Neural cell (in vitro differentiated cells): Measurements from ENCODE around the gene SCAF4. TPM values are rescaled to one million over a fixed set of nuclear protein-coding genes. Genes with fewer than 3 reads are reported as not detected.

Source experiments
- H2AFZ ChIP-seq: fragments of 200-600, 300-800 bp; sonication (generic), shearing (Covaris generic); 2 replicates; pipeline ENCODE4 v1.6.0; 2014; ENCODE audit warnings: low read depth, mild to moderate bottlenecking, antibody characterized with exemption, low read length, moderate library complexity
- H3F3A ChIP-seq: fragments of 200-600 bp; shearing (Covaris generic); 2 replicates; pipeline ENCODE4 v1.6.1; 2016; ENCODE audit warnings: mild to moderate bottlenecking, moderate library complexity, mixed read lengths, antibody characterized with exemption, low read length; ENCODE audit not compliant: insufficient read depth, poor library complexity, severe bottlenecking
- H3K27ac ChIP-seq: fragments of 200-600, 300-800 bp; sonication (generic), shearing (Covaris generic); 2 replicates; pipeline ENCODE4 v1.5.1; 2014; ENCODE audit warnings: mild to moderate bottlenecking, low read length, moderate library complexity
- H3K27me3 ChIP-seq: fragments of 300-800, 200-600 bp; sonication (generic), shearing (Covaris generic); 2 replicates; pipeline ENCODE4 v1.6.0; 2014; ENCODE audit warnings: mild to moderate bottlenecking, low read depth, low read length, moderate library complexity; ENCODE audit not compliant: insufficient read depth
- H3K36me3 ChIP-seq: fragments of 300-800, 200-600 bp; sonication (generic), shearing (Covaris generic); 2 replicates; pipeline ENCODE4 v1.5.1; 2014; ENCODE audit warnings: mild to moderate bottlenecking, antibody characterized with exemption, low read length, moderate library complexity; ENCODE audit not compliant: insufficient read depth
- H3K4me2 ChIP-seq: fragments of 300-800, 200-600 bp; sonication (generic), shearing (Covaris generic); 2 replicates; pipeline ENCODE4 v1.6.0; 2014; ENCODE audit warnings: mild to moderate bottlenecking, low read length
- H3K4me3 ChIP-seq: fragments of 300-800, 200-600 bp; sonication (generic), shearing (Covaris generic); 2 replicates; pipeline ENCODE4 v1.5.1; 2014; ENCODE audit warnings: mild to moderate bottlenecking, low read length, moderate library complexity
- H3K79me2 ChIP-seq: fragments of 200-600 bp; shearing (Covaris generic); replicated peaks from 2 replicates; pipeline ENCODE4 v1.6.0; 2014; ENCODE audit warnings: mild to moderate bottlenecking, low read length, moderate library complexity; ENCODE audit not compliant: insufficient read depth
- H3K9ac ChIP-seq: fragments of 300-800, 200-600 bp; sonication (generic), shearing (Covaris generic); 2 replicates; pipeline ENCODE4 v1.6.1; 2016; ENCODE audit warnings: mild to moderate bottlenecking, low read length, mixed read lengths
- H3K9me2 ChIP-seq: fragments of 200-600 bp; shearing (Covaris generic); 2 replicates; pipeline ENCODE4 v1.6.1; 2016; ENCODE audit warnings: mild to moderate bottlenecking, low read length, mixed read lengths; ENCODE audit not compliant: insufficient read depth
- H3K9me3 ChIP-seq: fragments of 200-600, 300-800 bp; sonication (generic), shearing (Covaris generic); 2 replicates; pipeline ENCODE4 v1.6.1; 2016; ENCODE audit warnings: mild to moderate bottlenecking, mixed run types, low read length, moderate library complexity, mixed read lengths
- H4K20me1 ChIP-seq: fragments of 200-600 bp; shearing (Covaris generic); 2 replicates; pipeline ENCODE4 v1.6.1; 2016; ENCODE audit warnings: mild to moderate bottlenecking, mixed run types; ENCODE audit not compliant: insufficient read depth
- CTCF ChIP-seq: fragments of 450-650 bp; IDR thresholded peaks from 2 replicates; pipeline ENCODE4 v1.5.1; 2014; ENCODE audit warnings: antibody characterized with exemption, mild to moderate bottlenecking, moderate library complexity; ENCODE audit not compliant: poor library complexity, severe bottlenecking
- EP300 ChIP-seq: fragments of 450-650 bp; conservative IDR thresholded peaks from 2 replicates; pipeline ENCODE4 v1.6.1; 2014; ENCODE audit warnings: antibody characterized with exemption, mild to moderate bottlenecking, moderate library complexity; ENCODE audit not compliant: poor library complexity, severe bottlenecking
- EZH2 ChIP-seq: fragments of 200-600, 300-800 bp; shearing (Covaris generic), sonication (generic); IDR thresholded peaks from 2 replicates; pipeline ENCODE4 v1.6.1; 2014; ENCODE audit warnings: antibody characterized with exemption, low read length, borderline replicate concordance, mild to moderate bottlenecking; ENCODE audit not compliant: insufficient read depth, poor library complexity, severe bottlenecking
- MXI1 ChIP-seq: fragments of 450-650 bp; conservative IDR thresholded peaks from 2 replicates; pipeline ENCODE4 v1.6.1; 2014; ENCODE audit warnings: antibody characterized with exemption, mild to moderate bottlenecking; ENCODE audit not compliant: poor library complexity, severe bottlenecking
- POLR2AphosphoS5 ChIP-seq: IDR thresholded peaks from 2 replicates; pipeline ENCODE4 v1.6.1; 2012
- RAD21 ChIP-seq: fragments of 450-650 bp; conservative IDR thresholded peaks from 2 replicates; pipeline ENCODE4 v1.6.1; 2014; ENCODE audit warnings: antibody characterized with exemption, mild to moderate bottlenecking, moderate library complexity
- REST ChIP-seq: IDR thresholded peaks from 2 replicates; pipeline ENCODE4 v1.6.1; 2012; ENCODE audit warnings: borderline replicate concordance
- TAF1 ChIP-seq: IDR thresholded peaks from 2 replicates; pipeline ENCODE4 v1.6.1; 2012; ENCODE audit warnings: low read depth
- polyA plus RNA-seq: library from polyadenylated mRNA; depleted of rRNA; stranded (reverse); fragments of >200 nt; gene quantifications from 2 replicates; pipeline ENCODE4 v1.2.3, GENCODE V29; 2014

Gene SCAF4
- polyA plus RNA-seq, 1 donor from 2014 or later = 5.4 TPM

- H3K79me2 ChIP-seq = peaks cover 91% of the 10 kb centered on the region
- no peaks in the 10 kb centered on the region for H3K36me3 ChIP-seq
- H3K4me3 ChIP-seq = no peak overlapping the region
- TF ChIP-seq MXI1 (no peak), POLR2AphosphoS5 (no peak), EP300 (no peak), TAF1 (no peak), EZH2 (no peak), REST (no peak)
- no peak overlapping the region for H3K9ac ChIP-seq
- no peaks in the 10 kb centered on the region for H4K20me1 ChIP-seq
- H3F3A ChIP-seq = no peaks in the 10 kb centered on the region
- H2AFZ ChIP-seq = no peak overlapping the region
- no peak overlapping the region for H3K27ac ChIP-seq
- no peaks in the 10 kb centered on the region for H3K9me3 ChIP-seq
- no peak overlapping the region for H3K4me2 ChIP-seq
- no peaks in the 10 kb centered on the region for H3K9me2 ChIP-seq
- H3K27me3 ChIP-seq = no peaks in the 10 kb centered on the region
Observed at GRCh38 chr21:31721381-31721780, 10.5 kb downstream of the SCAF4 start.

- Histone ChIP-seq H3K4me2 (no peak overlapping the region), H3K36me3 (no peaks in the 10 kb centered on the region), H3K4me3 (no peak overlapping the region), H3K9me2 (no peaks in the 10 kb centered on the region), H2AFZ (no peak overlapping the region), H3K9ac (no peak overlapping the region), H3K9me3 (no peaks in the 10 kb centered on the region), H3K27me3 (no peaks in the 10 kb centered on the region), H3F3A (no peaks in the 10 kb centered on the region), H4K20me1 (no peaks in the 10 kb centered on the region), H3K79me2 (peaks cover 94% of the 10 kb centered on the region), H3K27ac (no peak overlapping the region)
- no peak for TF ChIP-seq REST
- no peak for TF ChIP-seq RAD21
- no peak for TF ChIP-seq CTCF
- TF ChIP-seq EP300 = no peak
- no peak for TF ChIP-seq POLR2AphosphoS5
- TF ChIP-seq MXI1 = no peak
- no peak for TF ChIP-seq TAF1
Observed at GRCh38 chr21:31720739-31721138, 11.2 kb downstream of the SCAF4 start.
